A549 (cell line): ENCODE results near the gene WWP2. TPM values are rescaled to one million over a fixed set of nuclear protein-coding genes. Genes with fewer than 3 reads are reported as not detected.

Experiments
- ATAC-seq, 2 experiments: fragments of 200-7000 bp in 1 of 2; fragments of >200 bp in 1 of 2; cut with Nextera tagmentation in 1 of 2; cut with Tn5 transposase in 1 of 2; 3 replicates each; pipeline versions ENCODE4 v1.8.0 to v1.9.1; 2018 to 2020; ENCODE audit warnings: mild to moderate bottlenecking in 1 of 2, moderate library complexity in 1 of 2
- CTCF ChIA-PET: fragments of 300-600 bp; sonication (Branson Sonifier 250); formaldehyde crosslinking; extraction: SDS; loops from one replicate; lab custom pipeline; 2021; ENCODE audit warnings: antibody characterized with exemption, inconsistent platforms; lab: Yijun Ruan, JAX
- POLR2A ChIA-PET: fragments of 350-600 bp; formaldehyde crosslinking; extraction: SDS; loops from one replicate; lab custom pipeline; 2021; ENCODE audit warnings: antibody characterized with exemption, inconsistent platforms; lab: Yijun Ruan, JAX
- DNase-seq, 2 experiments: peaks; one replicate each; pipeline versions ENCODE4 v3.0.0 to v3.0.0-alpha.2; 2011 to 2016; ENCODE audit warnings: low read depth in 1 of 2, low spot score in 1 of 2
- FAIRE-seq: peaks from 2 replicates; lab custom pipeline; 2011; peaks lifted over from hg19 to GRCh38; lab: Jason Lieb, UNC
- H3K27ac ChIP-seq, 2 experiments: fragments of >200 bp; sonication (Bioruptor Twin); formaldehyde crosslinking; 3 replicates each; pipeline ENCODE4 v1.5.1; 2016 to 2017
- H3K4me1 ChIP-seq: fragments of >200 bp; sonication (Bioruptor Twin); formaldehyde crosslinking; 3 replicates; pipeline ENCODE4 v1.6.1; 2016
- H3K4me2 ChIP-seq: fragments of >200 bp; sonication (Bioruptor Twin); formaldehyde crosslinking; 3 replicates; pipeline ENCODE4 v1.6.1; 2016
- H3K4me3 ChIP-seq: fragments of >200 bp; sonication (Bioruptor Twin); formaldehyde crosslinking; 3 replicates; pipeline ENCODE4 v1.5.1; 2016
- H3K9me3 ChIP-seq: fragments of >200 bp; sonication (Bioruptor Twin); formaldehyde crosslinking; 3 replicates; pipeline ENCODE4 v1.6.1; 2016
- CBX2 ChIP-seq: fragments of 200-600 bp; sonication (generic); IDR thresholded peaks from 2 replicates; pipeline ENCODE4 v1.6.1; 2016; ENCODE audit warnings: low read depth, mild to moderate bottlenecking, borderline replicate concordance
- CEBPB ChIP-seq, 2 experiments: fragments of >200 bp in 1 of 2; sonication (Bioruptor Twin) in 1 of 2; formaldehyde crosslinking in 1 of 2; IDR thresholded peaks; 2 replicates each; pipeline ENCODE4 v1.6.1; 2012 to 2016
- EHF ChIP-seq: fragments of 250-450 bp; sonication (Bioruptor Pico); IDR thresholded peaks from 2 replicates; pipeline ENCODE4 v1.5.0; 2020; ENCODE audit warnings: mild to moderate bottlenecking
- EHMT2 ChIP-seq: fragments of 200-600 bp; sonication (generic); IDR thresholded peaks from 2 replicates; pipeline ENCODE4 v1.6.1; 2016; ENCODE audit warnings: antibody characterized with exemption, low read depth, mild to moderate bottlenecking, moderate library complexity
- EP300 ChIP-seq, 2 experiments: fragments of >200 bp; sonication (Bioruptor Twin); formaldehyde crosslinking; IDR thresholded peaks; 2 replicates in 1 of 2; 3 replicates in 1 of 2; pipeline ENCODE4 v1.6.1; 2016 to 2017
- FOSL2 ChIP-seq, 2 experiments: fragments of 450-650 bp in 1 of 2; fragments of >200 bp in 1 of 2; sonication (Bioruptor Twin) in 1 of 2; formaldehyde crosslinking; IDR thresholded peaks; 2 replicates each; pipeline versions ENCODE4 v1.5.0 to v1.6.1; 2016 to 2020; ENCODE audit warnings: mild to moderate bottlenecking in 1 of 2, moderate library complexity in 1 of 2
- FOXS1 ChIP-seq: fragments of 250-450 bp; sonication (Bioruptor Pico); IDR thresholded peaks from 2 replicates; pipeline ENCODE4 v1.5.0; 2020; ENCODE audit warnings: mild to moderate bottlenecking, moderate library complexity
- GATA3 ChIP-seq: IDR thresholded peaks from 2 replicates; pipeline ENCODE4 v1.6.1; 2012; ENCODE audit warnings: borderline replicate concordance
- HOXB13 ChIP-seq: fragments of 250-450 bp; sonication (Bioruptor Pico); IDR thresholded peaks from 2 replicates; pipeline ENCODE4 v1.5.0; 2020; ENCODE audit warnings: low read depth, mild to moderate bottlenecking, moderate library complexity
- KDM1A ChIP-seq: fragments of 200-600 bp; sonication (generic); IDR thresholded peaks from 2 replicates; pipeline ENCODE4 v1.6.1; 2016; ENCODE audit warnings: low read depth, mild to moderate bottlenecking
- KDM5A ChIP-seq: fragments of 200-600 bp; sonication (generic); IDR thresholded peaks from 2 replicates; pipeline ENCODE4 v1.6.1; 2016; ENCODE audit warnings: antibody characterized with exemption, mild to moderate bottlenecking
- NR3C1 ChIP-seq: fragments of >200 bp; sonication (Bioruptor Twin); formaldehyde crosslinking; IDR thresholded peaks from 3 replicates; pipeline ENCODE4 v1.6.1; 2017
- RCOR1 ChIP-seq: fragments of 150-350 bp; IDR thresholded peaks from 2 replicates; pipeline ENCODE4 v1.6.1; 2014; ENCODE audit warnings: antibody characterized with exemption, low read length, low read depth
- RNF2 ChIP-seq: fragments of 200-600 bp; sonication (generic); IDR thresholded peaks from 2 replicates; pipeline ENCODE4 v1.6.1; 2016; ENCODE audit warnings: low read depth, mild to moderate bottlenecking, antibody characterized with exemption, moderate library complexity, borderline replicate concordance
- USF2 ChIP-seq: fragments of 450-650 bp; IDR thresholded peaks from 2 replicates; pipeline ENCODE4 v1.6.1; 2014; ENCODE audit warnings: antibody characterized with exemption
- ZFP36 ChIP-seq: fragments of 450-650 bp; IDR thresholded peaks from 2 replicates; pipeline ENCODE4 v1.6.1; 2014; ENCODE audit warnings: borderline replicate concordance; ENCODE audit not compliant: partially characterized antibody
- WGBS: methylation state at CpG from one replicate; pipeline ENCODE4 v1.1.6; 2017; ENCODE audit errors: missing lambda C conversion rate; 5-methylcytosine and 5-hydroxymethylcytosine counted together
- polyA plus RNA-seq, 4 experiments: library from polyadenylated mRNA; depleted of rRNA in 3 of 4; stranded (reverse); fragments of >200 nt; fragmentation: RNase III in 1 of 4; extraction: RNeasy Plus Mini Kit Qiagen cat#74134 plus additional on column Dnase treatment in 1 of 4; gene quantifications; 2 replicates in 3 of 4; 3 replicates in 1 of 4; pipeline ENCODE4 v1.2.3, GENCODE V29; 2011 to 2017
- TF ChIP-seq, protein P1 (sequence below): IDR thresholded peaks from 2 replicates; pipeline ENCODE4 v1.6.1; 2012
- TF ChIP-seq, protein P2 (sequence below): fragments of 200-600 bp; sonication (generic); IDR thresholded peaks from 2 replicates; pipeline ENCODE4 v1.6.1; 2016; ENCODE audit warnings: antibody characterized with exemption, mild to moderate bottlenecking, moderate library complexity
- TF ChIP-seq, protein P3 (sequence below): fragments of >200 bp; sonication (Bioruptor Twin); formaldehyde crosslinking; IDR thresholded peaks from 2 replicates; pipeline ENCODE4 v1.6.1; 2016
- TF ChIP-seq, protein P4 (sequence below): IDR thresholded peaks from 2 replicates; pipeline ENCODE4 v1.6.1; 2012

The WWP2 gene
- polyA plus RNA-seq, 2 of the 4 experiments (the other 2 are of a cell fraction), result 16.1 to 16.2 TPM

- ATAC-seq (no peak), FAIRE-seq (no peak), DNase-seq (no peak)
- Histone ChIP-seq H3K4me1 (peaks cover 39% of the 10 kb centered on the region), H3K27ac (no peak overlapping the region), H3K9me3 (no peaks in the 10 kb centered on the region), H3K4me3 (no peak overlapping the region), H3K4me2 (no peak overlapping the region)
- TF ChIP-seq KDM1A (no peak), USF2 (no peak), KDM5A (no peak), CBX2 (no peak), NR3C1 (no peak), EHF (CRISPR knock-in tag) (no peak), RNF2 (no peak), RCOR1 (no peak), FOSL2 (IDR thresholded peaks at IDR 0.05) (no peak), FOSL2 (CRISPR knock-in tag; IDR thresholded peaks at IDR 0.05) (no peak), ZFP36 (no peak), EP300 (IDR thresholded peaks at IDR 0.05) (no peak), GATA3 (no peak)
- TF ChIP-seq, protein P1, sequence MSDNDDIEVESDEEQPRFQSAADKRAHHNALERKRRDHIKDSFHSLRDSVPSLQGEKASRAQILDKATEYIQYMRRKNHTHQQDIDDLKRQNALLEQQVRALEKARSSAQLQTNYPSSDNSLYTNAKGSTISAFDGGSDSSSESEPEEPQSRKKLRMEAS, result no peak
- TF ChIP-seq, protein P2, sequence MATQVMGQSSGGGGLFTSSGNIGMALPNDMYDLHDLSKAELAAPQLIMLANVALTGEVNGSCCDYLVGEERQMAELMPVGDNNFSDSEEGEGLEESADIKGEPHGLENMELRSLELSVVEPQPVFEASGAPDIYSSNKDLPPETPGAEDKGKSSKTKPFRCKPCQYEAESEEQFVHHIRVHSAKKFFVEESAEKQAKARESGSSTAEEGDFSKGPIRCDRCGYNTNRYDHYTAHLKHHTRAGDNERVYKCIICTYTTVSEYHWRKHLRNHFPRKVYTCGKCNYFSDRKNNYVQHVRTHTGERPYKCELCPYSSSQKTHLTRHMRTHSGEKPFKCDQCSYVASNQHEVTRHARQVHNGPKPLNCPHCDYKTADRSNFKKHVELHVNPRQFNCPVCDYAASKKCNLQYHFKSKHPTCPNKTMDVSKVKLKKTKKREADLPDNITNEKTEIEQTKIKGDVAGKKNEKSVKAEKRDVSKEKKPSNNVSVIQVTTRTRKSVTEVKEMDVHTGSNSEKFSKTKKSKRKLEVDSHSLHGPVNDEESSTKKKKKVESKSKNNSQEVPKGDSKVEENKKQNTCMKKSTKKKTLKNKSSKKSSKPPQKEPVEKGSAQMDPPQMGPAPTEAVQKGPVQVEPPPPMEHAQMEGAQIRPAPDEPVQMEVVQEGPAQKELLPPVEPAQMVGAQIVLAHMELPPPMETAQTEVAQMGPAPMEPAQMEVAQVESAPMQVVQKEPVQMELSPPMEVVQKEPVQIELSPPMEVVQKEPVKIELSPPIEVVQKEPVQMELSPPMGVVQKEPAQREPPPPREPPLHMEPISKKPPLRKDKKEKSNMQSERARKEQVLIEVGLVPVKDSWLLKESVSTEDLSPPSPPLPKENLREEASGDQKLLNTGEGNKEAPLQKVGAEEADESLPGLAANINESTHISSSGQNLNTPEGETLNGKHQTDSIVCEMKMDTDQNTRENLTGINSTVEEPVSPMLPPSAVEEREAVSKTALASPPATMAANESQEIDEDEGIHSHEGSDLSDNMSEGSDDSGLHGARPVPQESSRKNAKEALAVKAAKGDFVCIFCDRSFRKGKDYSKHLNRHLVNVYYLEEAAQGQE, result no peak
- ChIA-PET CTCF (interaction anchor here (4.3 kb wide), 1 partner anchor 38 kb away, joined by 15 read pairs; no protein-coding TSS in a partner anchor), POLR2A (no interaction called here)
- 91% methylated on average over 7 of the region's 7 CpGs for WGBS
Measured at GRCh38 chr16:69834807-69835466, 72.8 kb downstream of the WWP2 start.

GRCh38 chr16:69836257-69836656 lies 74.1 kb downstream of the WWP2 start:
- ATAC-seq, result no peak
- Histone ChIP-seq H3K9me3 (no peaks in the 10 kb centered on the region), H3K4me2 (no peak overlapping the region), H3K27ac (no peak overlapping the region), H3K4me3 (no peak overlapping the region), H3K4me1 (peaks cover 26% of the 10 kb centered on the region)
- no peak for FAIRE-seq
- POLR2A ChIA-PET, result no interaction called here
- DNase-seq, result no peak
- TF ChIP-seq, protein P3, sequence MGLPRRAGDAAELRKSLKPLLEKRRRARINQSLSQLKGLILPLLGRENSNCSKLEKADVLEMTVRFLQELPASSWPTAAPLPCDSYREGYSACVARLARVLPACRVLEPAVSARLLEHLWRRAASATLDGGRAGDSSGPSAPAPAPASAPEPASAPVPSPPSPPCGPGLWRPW, result no peak
- TF ChIP-seq HOXB13 (no peak), GATA3 (no peak), FOXS1 (CRISPR knock-in tag) (no peak), EHMT2 (no peak), CEBPB (IDR thresholded peaks at IDR 0.05) (no peak)
- TF ChIP-seq, protein P4, sequence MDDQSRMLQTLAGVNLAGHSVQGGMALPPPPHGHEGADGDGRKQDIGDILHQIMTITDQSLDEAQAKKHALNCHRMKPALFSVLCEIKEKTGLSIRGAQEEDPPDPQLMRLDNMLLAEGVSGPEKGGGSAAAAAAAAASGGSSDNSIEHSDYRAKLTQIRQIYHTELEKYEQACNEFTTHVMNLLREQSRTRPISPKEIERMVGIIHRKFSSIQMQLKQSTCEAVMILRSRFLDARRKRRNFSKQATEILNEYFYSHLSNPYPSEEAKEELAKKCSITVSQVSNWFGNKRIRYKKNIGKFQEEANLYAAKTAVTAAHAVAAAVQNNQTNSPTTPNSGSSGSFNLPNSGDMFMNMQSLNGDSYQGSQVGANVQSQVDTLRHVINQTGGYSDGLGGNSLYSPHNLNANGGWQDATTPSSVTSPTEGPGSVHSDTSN, result no peak
- WGBS, result 94% methylated on average over 1 of the region's 1 CpG
- CTCF ChIA-PET, result interaction anchor here (4.3 kb wide), 1 partner anchor 40 kb away, joined by 15 read pairs; no protein-coding TSS in a partner anchor
